HUES48 (cell line): ENCODE data around the gene FMN2.

ENCODE experiments used
- H3K27ac ChIP-seq: one replicate; pipeline ENCODE4 v1.7.0; 2013; ENCODE audit warnings: low read depth, low read length, inconsistent platforms
- H3K27me3 ChIP-seq: 2 replicates; pipeline ENCODE4 v1.6.1; 2013; ENCODE audit warnings: mild to moderate bottlenecking, low read length; ENCODE audit not compliant: control insufficient read depth, insufficient read depth
- H3K36me3 ChIP-seq: 2 replicates; pipeline ENCODE4 v1.6.1; 2013; ENCODE audit warnings: low read length; ENCODE audit not compliant: control insufficient read depth, insufficient read depth
- H3K4me1 ChIP-seq: 2 replicates; pipeline ENCODE4 v1.6.1; 2013; ENCODE audit warnings: mild to moderate bottlenecking, low read length; ENCODE audit not compliant: control insufficient read depth, insufficient read depth
- H3K4me3 ChIP-seq: 2 replicates; pipeline ENCODE4 v1.5.1; 2013; ENCODE audit warnings: mild to moderate bottlenecking, low read depth, low read length
- H3K9ac ChIP-seq: 2 replicates; pipeline ENCODE4 v1.6.1; 2013; ENCODE audit warnings: mild to moderate bottlenecking, low read depth, low read length, moderate library complexity
- H3K9me3 ChIP-seq: 2 replicates; pipeline ENCODE4 v1.6.1; 2013; ENCODE audit warnings: low read length; ENCODE audit not compliant: control insufficient read depth, insufficient read depth

FMN2 gene

GRCh38 chr1:240234485-240235210, 143.0 kb downstream of the FMN2 start:
- no peak overlapping the region for H3K4me3 ChIP-seq
- H3K4me1 ChIP-seq = no peaks in the 10 kb centered on the region
- no peaks in the 10 kb centered on the region for H3K27me3 ChIP-seq
- H3K36me3 ChIP-seq = no peaks in the 10 kb centered on the region
- no peak overlapping the region for H3K27ac ChIP-seq
- H3K9ac ChIP-seq = no peak overlapping the region
- H3K9me3 ChIP-seq = no peaks in the 10 kb centered on the region

DNA sequence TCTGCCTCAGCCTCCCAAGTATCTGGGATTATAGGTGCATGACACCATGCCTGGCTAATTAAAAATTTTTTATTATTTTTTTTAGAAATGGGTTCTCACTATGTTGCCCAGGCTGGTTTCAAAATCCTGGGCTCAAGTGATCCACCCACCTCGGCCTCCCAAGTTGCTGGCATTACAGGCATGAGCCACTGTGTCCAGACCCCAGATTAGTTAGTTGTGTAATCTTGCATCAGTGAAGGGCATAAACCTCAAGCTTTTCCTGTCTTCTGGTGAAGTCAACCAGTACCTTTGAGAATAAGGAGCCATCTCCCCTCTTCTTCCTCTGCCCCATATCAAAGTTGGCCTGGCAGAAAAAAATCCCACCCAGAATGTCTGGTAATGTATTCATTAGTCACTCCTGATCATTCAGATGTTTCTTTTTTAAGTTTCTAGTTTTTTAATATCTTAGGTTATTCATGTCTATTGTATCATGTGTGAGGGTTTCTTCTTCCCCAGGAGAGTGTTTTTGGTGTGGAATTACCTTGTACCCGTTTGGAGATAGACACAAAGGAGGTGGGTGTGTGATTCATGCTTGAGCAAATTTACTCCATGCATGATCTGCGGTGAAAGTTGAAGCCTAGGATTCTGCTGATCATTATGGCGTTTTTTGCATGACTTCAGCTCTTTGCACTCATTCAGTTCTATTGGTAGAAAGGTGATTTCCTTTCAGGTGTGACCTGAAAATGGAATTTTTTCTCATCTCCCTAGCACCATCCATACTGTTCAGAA, 144.0 kb downstream of the FMN2 start:
- Histone ChIP-seq H3K9ac (no peak overlapping the region), H3K9me3 (no peaks in the 10 kb centered on the region), H3K27me3 (no peaks in the 10 kb centered on the region), H3K36me3 (no peaks in the 10 kb centered on the region), H3K4me1 (no peaks in the 10 kb centered on the region), H3K27ac (no peak overlapping the region), H3K4me3 (no peak overlapping the region)

- no peak overlapping the region for H3K27ac ChIP-seq
- H3K36me3 ChIP-seq = no peaks in the 10 kb centered on the region
- no peaks in the 10 kb centered on the region for H3K9me3 ChIP-seq
- no peak overlapping the region for H3K4me3 ChIP-seq
- H3K4me1 ChIP-seq = no peaks in the 10 kb centered on the region
- H3K27me3 ChIP-seq = no peaks in the 10 kb centered on the region
- no peak overlapping the region for H3K9ac ChIP-seq
Measured at GRCh38 chr1:240237305-240237721, 145.6 kb downstream of the FMN2 start.

GRCh38 chr1:240239309-240239708, 147.6 kb downstream of the FMN2 start:
- no peaks in the 10 kb centered on the region for H3K9me3 ChIP-seq
- no peak overlapping the region for H3K9ac ChIP-seq
- no peak overlapping the region for H3K27ac ChIP-seq
- no peaks in the 10 kb centered on the region for H3K27me3 ChIP-seq
- no peaks in the 10 kb centered on the region for H3K36me3 ChIP-seq
- no peaks in the 10 kb centered on the region for H3K4me1 ChIP-seq
- no peak overlapping the region for H3K4me3 ChIP-seq

GRCh38 chr1:240241278-240241677, 149.6 kb downstream of the FMN2 start:
- Histone ChIP-seq H3K4me3 (no peak overlapping the region), H3K27me3 (no peaks in the 10 kb centered on the region), H3K9me3 (no peaks in the 10 kb centered on the region), H3K36me3 (no peaks in the 10 kb centered on the region), H3K9ac (no peak overlapping the region), H3K27ac (no peak overlapping the region), H3K4me1 (no peaks in the 10 kb centered on the region; the same call in 1 of the 2 replicates)

DNA sequence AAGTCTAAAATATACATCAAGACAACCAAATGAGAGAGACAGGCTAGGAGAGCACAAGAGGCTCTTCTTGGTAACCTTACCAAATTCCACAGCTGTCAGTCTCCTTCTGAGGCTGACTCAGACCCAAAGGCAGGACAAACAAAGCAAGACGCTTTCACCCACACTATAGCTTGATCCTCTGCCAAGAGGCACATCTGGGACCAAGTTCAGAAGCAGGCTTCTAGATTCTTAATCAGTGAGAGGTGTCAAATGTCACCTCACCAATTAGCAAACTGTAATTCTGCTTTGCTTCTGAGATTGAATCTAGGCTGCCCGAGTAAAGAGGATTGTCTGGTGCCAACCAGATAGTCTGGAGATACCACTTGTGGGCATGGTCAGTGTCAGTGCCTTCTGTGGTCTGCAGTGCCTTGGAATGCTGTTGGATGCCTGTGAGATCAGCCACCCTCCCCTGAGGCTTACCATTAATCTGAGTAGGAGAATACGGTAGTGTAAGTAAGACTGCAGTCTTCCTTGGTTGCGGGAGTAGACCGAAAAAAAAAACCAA, 151.0 kb downstream of the FMN2 start:
- Histone ChIP-seq H3K9ac (no peak overlapping the region), H3K27me3 (no peaks in the 10 kb centered on the region), H3K4me1 (peaks cover 3% of the 10 kb centered on the region; the same call in 1 of the 2 replicates), H3K9me3 (no peaks in the 10 kb centered on the region), H3K27ac (no peak overlapping the region), H3K4me3 (no peak overlapping the region), H3K36me3 (no peaks in the 10 kb centered on the region)

DNA sequence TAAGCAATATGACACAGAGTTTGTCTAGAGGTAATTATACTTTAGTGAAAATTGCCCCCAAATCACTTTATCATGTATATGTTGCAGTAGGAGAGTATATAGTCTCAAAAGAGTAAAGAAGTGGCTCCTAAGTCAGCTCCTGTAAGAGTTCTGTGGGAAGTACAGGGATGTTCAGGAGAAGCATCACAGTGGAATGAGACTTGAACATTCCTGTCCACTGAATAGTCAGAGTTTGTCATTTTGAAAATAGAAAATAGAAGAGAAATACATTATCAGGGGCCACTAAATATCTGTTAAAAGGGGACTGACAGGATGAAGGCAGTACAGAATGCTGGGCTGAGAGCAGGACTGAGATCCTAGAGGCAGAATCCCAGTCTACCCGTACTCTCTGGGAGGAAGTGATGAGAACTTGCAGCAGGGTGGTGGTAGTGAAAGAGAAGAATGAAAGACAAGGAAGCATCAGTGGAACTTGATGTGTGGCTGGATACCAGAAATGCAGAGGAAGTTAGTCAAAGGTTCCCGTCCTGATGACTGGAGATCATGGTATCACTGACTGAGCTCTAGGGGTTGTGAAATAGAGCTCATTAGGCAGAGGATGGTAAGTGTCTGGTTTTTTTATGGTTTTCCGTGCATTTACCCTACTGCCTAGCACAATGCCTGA, 153.4 kb downstream of the FMN2 start:
- Histone ChIP-seq H3K9ac (no peak overlapping the region), H3K27ac (no peak overlapping the region), H3K36me3 (no peaks in the 10 kb centered on the region), H3K27me3 (no peaks in the 10 kb centered on the region), H3K9me3 (no peaks in the 10 kb centered on the region), H3K4me3 (no peak overlapping the region), H3K4me1 (peaks cover 3% of the 10 kb centered on the region; the same call in 1 of the 2 replicates)

DNA sequence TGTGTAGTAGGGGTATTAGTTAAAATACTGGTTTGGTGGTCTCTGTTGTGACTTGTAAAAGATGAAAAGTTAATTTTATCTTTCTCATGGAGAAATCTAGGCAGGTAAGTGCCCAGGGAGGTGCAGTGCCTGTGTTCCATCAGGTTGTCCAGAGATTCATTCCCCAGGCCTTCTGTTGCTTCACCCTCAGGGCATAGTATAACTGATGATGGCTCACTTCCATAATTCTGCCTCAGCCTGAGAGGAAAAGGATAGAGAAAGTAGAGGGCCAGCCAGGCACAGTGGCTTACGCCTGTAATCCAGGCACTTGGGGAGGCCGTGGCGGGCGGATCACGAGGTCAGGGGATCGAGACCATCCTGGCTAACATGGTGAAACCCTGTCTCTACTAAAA, 153.9 kb downstream of the FMN2 start:
- H3K9me3 ChIP-seq = no peaks in the 10 kb centered on the region
- H3K9ac ChIP-seq = no peak overlapping the region
- H3K4me1 ChIP-seq = peaks cover 3% of the 10 kb centered on the region; the same call in 1 of the 2 replicates
- no peak overlapping the region for H3K27ac ChIP-seq
- H3K27me3 ChIP-seq = no peaks in the 10 kb centered on the region
- no peaks in the 10 kb centered on the region for H3K36me3 ChIP-seq
- no peak overlapping the region for H3K4me3 ChIP-seq

- Histone ChIP-seq H3K27ac (no peak overlapping the region), H3K9me3 (no peaks in the 10 kb centered on the region), H3K4me3 (no peak overlapping the region), H3K9ac (no peak overlapping the region), H3K27me3 (no peaks in the 10 kb centered on the region), H3K4me1 (peaks cover 3% of the 10 kb centered on the region; the same call in 1 of the 2 replicates), H3K36me3 (no peaks in the 10 kb centered on the region)
Measured at GRCh38 chr1:240247899-240248298, 156.2 kb downstream of the FMN2 start.

DNA sequence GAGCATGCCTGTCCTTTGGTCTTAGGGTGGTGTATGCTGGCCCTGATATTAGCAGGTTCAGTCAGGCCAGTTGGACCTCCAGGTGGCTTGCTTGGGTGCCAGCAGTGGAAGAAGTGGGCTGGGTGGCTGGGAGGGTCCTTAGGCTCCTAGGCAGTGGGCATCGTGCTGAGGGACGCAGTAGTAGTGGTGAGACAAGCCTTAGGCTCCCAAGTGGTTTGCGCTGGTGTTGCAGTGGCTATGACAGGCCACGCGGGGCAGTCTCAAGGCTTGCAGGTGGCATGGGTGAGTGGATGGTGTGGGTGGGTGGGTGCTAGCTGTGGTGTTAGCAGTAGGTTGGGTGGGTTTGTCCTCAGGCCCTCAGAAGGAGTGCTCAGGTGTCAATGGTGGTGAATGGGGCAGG, 162.3 kb downstream of the FMN2 start:
- no peaks in the 10 kb centered on the region for H3K9me3 ChIP-seq
- no peaks in the 10 kb centered on the region for H3K4me1 ChIP-seq
- no peaks in the 10 kb centered on the region for H3K36me3 ChIP-seq
- H3K4me3 ChIP-seq = no peak overlapping the region
- no peaks in the 10 kb centered on the region for H3K27me3 ChIP-seq
- H3K9ac ChIP-seq = no peak overlapping the region
- H3K27ac ChIP-seq = no peak overlapping the region
